GM21360 (cell line): ENCODE results near the gene HYCC2.
"Not testable (repeated sequence)": the region's sequence is repeated elsewhere in the genome, so short reads cannot be mapped to it uniquely, and the experiment has no call there.

Experiments used
- ATAC-seq: cut with Tn5 transposase; IDR thresholded peaks from one replicate; pipeline ENCODE4 v1.9.1; 2021; ENCODE audit warnings: mild to moderate bottlenecking, moderate library complexity; ENCODE audit not compliant: unreplicated experiment

Gene HYCC2

GRCh38 chr2:201071479-201072200 lies at the start of gene HYCC2, which contains the start of gene NDUFB3:
HYCC2 (minus strand) TSS chr2:201071671; CDS start chr2:201024009, 47,662 bp downstream.
NDUFB3 (plus strand) TSS chr2:201072001; CDS start chr2:201078883, 6,882 bp downstream.
- ATAC-seq: peak; percentile 95

- no peak for ATAC-seq
These were observed 47.7 kb upstream of the HYCC2 start for GRCh38 chr2:201118961-201119854.

- ATAC-seq: peak; percentile 37
These were observed 46.9 kb upstream of the HYCC2 start for GRCh38 chr2:201118121-201118960.

GRCh38 chr2:201117735-201118094 lies 46.2 kb upstream of the HYCC2 start:
- not testable (repeated sequence) for ATAC-seq

- ATAC-seq: peak; percentile 24
These were observed 45.7 kb upstream of the HYCC2 start for GRCh38 chr2:201116959-201117734.

GRCh38 chr2:201116115-201116958 lies 44.9 kb upstream of the HYCC2 start, which contains the start of gene CFLAR:
CFLAR (plus strand) TSS chr2:201116164; CDS start chr2:201129866, 13,702 bp downstream.
- peak; percentile 32 for ATAC-seq

- ATAC-seq: no peak
These were observed 43.4 kb upstream of the HYCC2 start for GRCh38 chr2:201114846-201115245.

GRCh38 chr2:201114350-201114749 lies 42.9 kb upstream of the HYCC2 start:
- ATAC-seq: no peak

- ATAC-seq: no peak
These were observed 39.6 kb upstream of the HYCC2 start for GRCh38 chr2:201111096-201111495.

GRCh38 chr2:201110615-201111014 lies 39.1 kb upstream of the HYCC2 start:
- ATAC-seq: no peak

GRCh38 chr2:201109186-201109585 lies 37.7 kb upstream of the HYCC2 start:
- ATAC-seq: no peak

- ATAC-seq: no peak
These were observed 36.9 kb upstream of the HYCC2 start for GRCh38 chr2:201108341-201108740.

GRCh38 chr2:201107624-201108023 lies 36.2 kb upstream of the HYCC2 start:
- no peak for ATAC-seq

GRCh38 chr2:201105759-201106158 lies 34.3 kb upstream of the HYCC2 start:
- no peak for ATAC-seq

- no peak for ATAC-seq
These were observed 29.0 kb upstream of the HYCC2 start for GRCh38 chr2:201100497-201100896.

- no peak for ATAC-seq
These were observed 22.1 kb upstream of the HYCC2 start for GRCh38 chr2:201093573-201093972.

- no peak for ATAC-seq
These were observed 19.1 kb upstream of the HYCC2 start for GRCh38 chr2:201090574-201090973.

GRCh38 chr2:201084863-201085262 lies 13.4 kb upstream of the HYCC2 start:
- no peak for ATAC-seq

GRCh38 chr2:201074996-201075395 lies 3.5 kb upstream of the HYCC2 start:
- ATAC-seq: no peak
